ENCODE data around the gene TDRD10. TPM values are rescaled to one million over a fixed set of nuclear protein-coding genes. Genes with fewer than 3 reads are reported as not detected.

The TDRD10 gene
- total RNA-seq, 1 experiment from 2014 or later: not detected

DNA sequence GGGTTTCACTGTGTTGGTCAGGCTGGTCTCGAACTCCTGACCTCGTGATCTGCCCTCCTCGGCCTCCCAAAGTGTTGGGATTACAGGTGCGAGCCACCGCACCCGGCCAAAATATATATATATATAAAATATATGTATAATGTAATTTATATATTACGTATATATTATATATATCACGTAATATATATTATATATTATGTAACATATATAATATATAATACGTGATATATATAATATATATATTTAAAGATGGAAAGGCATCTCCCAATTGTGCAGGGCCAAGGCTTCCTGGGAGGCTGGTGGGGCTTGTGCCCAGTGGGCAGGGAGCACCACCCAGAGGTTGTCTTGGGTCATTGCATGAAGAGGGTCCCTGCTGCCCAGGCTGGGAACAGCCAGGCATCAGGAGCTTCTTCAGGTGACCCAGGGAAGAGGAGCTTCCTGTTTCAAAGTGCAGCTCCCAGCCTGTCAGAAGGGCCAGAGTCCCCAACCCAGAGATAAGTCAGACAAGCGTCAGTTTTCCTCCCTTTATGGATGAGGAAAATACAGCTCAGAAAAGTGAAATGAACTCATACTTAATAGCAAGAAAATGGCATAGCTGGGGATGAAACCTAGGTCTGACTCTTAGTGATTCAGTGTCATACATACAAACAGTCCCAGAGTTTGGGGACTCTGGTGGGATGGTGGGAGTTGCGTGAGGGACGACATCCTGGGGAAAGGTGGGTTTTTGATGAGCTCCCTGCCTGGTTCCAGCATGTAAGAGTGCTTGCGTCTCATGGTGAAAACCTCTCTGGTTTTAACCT lies 44.4 kb downstream of the TDRD10 start:
- TF ChIP-seq EZH2 (IDR thresholded peaks at IDR 0.05; ENCODE audit: low read depth): no peak
- TF ChIP-seq, protein P1, sequence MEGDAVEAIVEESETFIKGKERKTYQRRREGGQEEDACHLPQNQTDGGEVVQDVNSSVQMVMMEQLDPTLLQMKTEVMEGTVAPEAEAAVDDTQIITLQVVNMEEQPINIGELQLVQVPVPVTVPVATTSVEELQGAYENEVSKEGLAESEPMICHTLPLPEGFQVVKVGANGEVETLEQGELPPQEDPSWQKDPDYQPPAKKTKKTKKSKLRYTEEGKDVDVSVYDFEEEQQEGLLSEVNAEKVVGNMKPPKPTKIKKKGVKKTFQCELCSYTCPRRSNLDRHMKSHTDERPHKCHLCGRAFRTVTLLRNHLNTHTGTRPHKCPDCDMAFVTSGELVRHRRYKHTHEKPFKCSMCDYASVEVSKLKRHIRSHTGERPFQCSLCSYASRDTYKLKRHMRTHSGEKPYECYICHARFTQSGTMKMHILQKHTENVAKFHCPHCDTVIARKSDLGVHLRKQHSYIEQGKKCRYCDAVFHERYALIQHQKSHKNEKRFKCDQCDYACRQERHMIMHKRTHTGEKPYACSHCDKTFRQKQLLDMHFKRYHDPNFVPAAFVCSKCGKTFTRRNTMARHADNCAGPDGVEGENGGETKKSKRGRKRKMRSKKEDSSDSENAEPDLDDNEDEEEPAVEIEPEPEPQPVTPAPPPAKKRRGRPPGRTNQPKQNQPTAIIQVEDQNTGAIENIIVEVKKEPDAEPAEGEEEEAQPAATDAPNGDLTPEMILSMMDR (conservative IDR thresholded peaks at IDR 0.05): peak; percentile 85
- intact Hi-C loops (cut with micrococcal nuclease; ENCODE audit: unreplicated experiment): loop anchor here (1.0 to 5.0 kb wide), 4 partner anchors 66 to 360 kb away; partner anchors contain the start of gene IL6R
- Histone ChIP-seq H3K79me2 (ENCODE audit: low read depth) (no peaks in the 10 kb centered on the region), H3K27me3 (ENCODE audit: insufficient read depth, low read depth) (peaks cover 33% of the 10 kb centered on the region), H3K9me2 (ENCODE audit: insufficient read depth) (no peaks in the 10 kb centered on the region), H3K4me1 (replicated peaks; ENCODE audit: insufficient read depth) (no peaks in the 10 kb centered on the region), H3K36me3 (ENCODE audit: low read depth) (peaks cover 11% of the 10 kb centered on the region), H3K9me3 (ENCODE audit: insufficient read depth, low read depth) (no peaks in the 10 kb centered on the region), H3K4me2 (no peak overlapping the region), H3F3A (ENCODE audit: insufficient read depth, low read depth) (peaks cover 15% of the 10 kb centered on the region; the same call in 1 of the 2 replicates), H3K27ac (no peak overlapping the region), H3K4me3 (no peak overlapping the region), H4K20me1 (ENCODE audit: insufficient read depth) (no peaks in the 10 kb centered on the region; the same call in none of the 2 replicates), H2AFZ (no peak overlapping the region)
- no TSS peak for BruUV-seq (replicated peaks)
- ChIA-PET POLR2A (ENCODE audit: unreplicated experiment) (interaction anchor here (0.6 to 0.8 kb wide), 3 partner anchors 129 to 365 kb away, joined by 3 to 9 read pairs (median 4); no protein-coding TSS in a partner anchor), CTCF (interaction anchor here (0.6 to 1.2 kb wide), 4 partner anchors 66 to 386 kb away, joined by 3 to 12 read pairs (median 4); a partner anchor contains a TSS)
- DNase-seq: peak; percentile 39 to 66

DNA sequence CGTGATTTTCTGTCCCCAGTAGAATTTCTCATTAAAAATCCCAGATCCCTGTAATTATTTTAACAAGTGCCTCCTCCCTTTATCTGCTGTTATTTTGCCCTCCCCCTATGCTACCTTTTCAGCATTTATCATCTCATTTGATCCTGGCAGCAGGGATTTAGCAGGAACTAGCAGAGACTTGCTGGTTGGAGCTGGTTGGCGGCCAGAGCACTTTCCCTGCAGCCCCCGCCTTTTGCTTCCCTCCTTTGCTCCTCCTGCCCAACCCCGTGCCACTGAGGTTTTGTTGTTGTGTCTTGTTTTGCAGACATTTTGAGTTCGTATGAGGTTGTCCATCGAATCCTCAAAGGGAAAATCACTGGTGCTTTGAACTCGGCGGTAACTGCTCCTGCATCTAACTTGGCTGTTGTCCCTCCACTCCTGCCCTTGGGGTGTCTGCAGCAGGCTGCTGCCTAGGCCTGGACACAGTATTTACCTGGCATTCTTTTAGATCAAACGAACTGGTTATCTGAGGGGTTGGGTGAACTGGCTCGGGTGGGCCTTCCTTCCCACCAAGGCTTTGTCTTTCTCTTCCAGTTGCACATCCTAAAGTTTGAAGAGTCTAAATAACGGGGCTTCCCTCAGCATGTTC lies 45.2 kb downstream of the TDRD10 start:
- H3K9me2 ChIP-seq (ENCODE audit: insufficient read depth): no peaks in the 10 kb centered on the region
- DNase-seq: no peak
- H3K27me3 ChIP-seq (ENCODE audit: insufficient read depth, low read depth): peaks cover 25% of the 10 kb centered on the region
- H4K20me1 ChIP-seq (ENCODE audit: insufficient read depth): no peaks in the 10 kb centered on the region; the same call in none of the 2 replicates
- no peak overlapping the region for H3K4me2 ChIP-seq
- no peak for TF ChIP-seq EZH2 (IDR thresholded peaks at IDR 0.05; ENCODE audit: low read depth)
- TF ChIP-seq, protein P1 (conservative IDR thresholded peaks at IDR 0.05): no peak
- POLR2A ChIA-PET (ENCODE audit: unreplicated experiment): interaction anchor here (0.6 kb wide), 1 partner anchor 354 kb away, joined by 4 read pairs; no protein-coding TSS in a partner anchor
- H3K79me2 ChIP-seq (ENCODE audit: low read depth): no peaks in the 10 kb centered on the region
- intact Hi-C loops (cut with micrococcal nuclease; ENCODE audit: unreplicated experiment): loop anchor here (2.0 to 5.0 kb wide), 3 partner anchors 140 to 360 kb away; partner anchors contain the start of gene IL6R
- CTCF ChIA-PET: interaction anchor here (0.6 to 1.2 kb wide), 4 partner anchors 67 to 385 kb away, joined by 3 to 12 read pairs (median 4); a partner anchor contains a TSS
- H3K4me3 ChIP-seq: no peak overlapping the region
- H3K9me3 ChIP-seq (ENCODE audit: insufficient read depth, low read depth): no peaks in the 10 kb centered on the region
- no peaks in the 10 kb centered on the region for H3K4me1 ChIP-seq (replicated peaks; ENCODE audit: insufficient read depth)
- H2AFZ ChIP-seq: no peak overlapping the region
- peaks cover 15% of the 10 kb centered on the region; the same call in 1 of the 2 replicates for H3F3A ChIP-seq (ENCODE audit: insufficient read depth, low read depth)
- H3K36me3 ChIP-seq (ENCODE audit: low read depth): peaks cover 11% of the 10 kb centered on the region
- no peak overlapping the region for H3K27ac ChIP-seq
- no TSS peak for BruUV-seq (replicated peaks)

DNA sequence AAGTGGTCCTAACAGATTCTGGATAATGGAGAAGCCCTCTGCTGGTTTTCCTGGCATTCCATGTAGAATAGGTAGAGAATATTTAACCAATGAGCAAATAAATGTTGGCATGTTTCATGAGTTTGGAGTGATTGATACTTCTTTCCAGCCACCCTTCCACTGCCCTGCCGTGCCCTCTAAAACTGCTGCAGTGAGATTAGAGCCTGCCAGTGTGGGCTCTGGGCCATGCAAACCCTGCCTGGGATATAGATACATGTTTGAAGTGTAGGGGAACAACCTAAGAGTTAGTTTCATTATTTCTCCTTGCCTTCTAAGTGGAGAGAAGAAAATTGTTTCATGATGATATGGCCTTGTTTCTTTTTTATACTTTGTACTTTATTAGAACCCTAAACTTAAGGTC lies 46.0 kb downstream of the TDRD10 start:
- DNase-seq: no peak
- H3K9me2 ChIP-seq (ENCODE audit: insufficient read depth): no peaks in the 10 kb centered on the region
- no TSS peak for BruUV-seq (replicated peaks)
- H3K9me3 ChIP-seq (ENCODE audit: insufficient read depth, low read depth): no peaks in the 10 kb centered on the region
- H2AFZ ChIP-seq: no peak overlapping the region
- H3K36me3 ChIP-seq (ENCODE audit: low read depth): peaks cover 19% of the 10 kb centered on the region
- TF ChIP-seq EZH2 (IDR thresholded peaks at IDR 0.05; ENCODE audit: low read depth): no peak
- TF ChIP-seq, protein P1 (conservative IDR thresholded peaks at IDR 0.05): no peak
- H3K4me3 ChIP-seq: no peak overlapping the region
- ChIA-PET POLR2A (ENCODE audit: unreplicated experiment) (no interaction called here), CTCF (no interaction called here)
- H3K4me1 ChIP-seq (replicated peaks; ENCODE audit: insufficient read depth): no peaks in the 10 kb centered on the region
- H3F3A ChIP-seq (ENCODE audit: insufficient read depth, low read depth): peaks cover 15% of the 10 kb centered on the region; the same call in 1 of the 2 replicates
- peaks cover 19% of the 10 kb centered on the region; the same call in 1 of the 2 replicates for H3K27me3 ChIP-seq (ENCODE audit: insufficient read depth, low read depth)
- no peaks in the 10 kb centered on the region; the same call in none of the 2 replicates for H4K20me1 ChIP-seq (ENCODE audit: insufficient read depth)
- no peaks in the 10 kb centered on the region for H3K79me2 ChIP-seq (ENCODE audit: low read depth)
- H3K27ac ChIP-seq: no peak overlapping the region
- no peak overlapping the region for H3K4me2 ChIP-seq
- intact Hi-C loops (cut with micrococcal nuclease; ENCODE audit: unreplicated experiment): loop anchor here (5.0 kb wide), 2 partner anchors 141 to 271 kb away; partner anchors contain the start of gene IL6R
